Small intestine (tissue), 7 donors: ENCODE results near the gene TEAD1. TPM values are rescaled to one million over a fixed set of nuclear protein-coding genes. Genes with fewer than 3 reads are reported as not detected.

Experiments used
- DNase-seq, 2 donors: peaks; one replicate each; pipeline versions ENCODE4 v3.0.0 to v3.0.0-alpha.2; 2013
- FAIRE-seq: peaks from 2 replicates; lab custom pipeline; 2012; peaks lifted over from hg19 to GRCh38; lab: Jason Lieb, UNC
- H3K27ac ChIP-seq, 3 donors: one replicate each; pipeline ENCODE4 v1.5.1; 2013; ENCODE audit warnings: low read length in 2 of 3, mild to moderate bottlenecking in 2 of 3, control low read depth in 1 of 3, inconsistent platforms in 1 of 3, low read depth in 1 of 3, moderate library complexity in 1 of 3
- H3K27me3 ChIP-seq, 3 donors: one replicate each; pipeline ENCODE4 v1.6.1; 2013; ENCODE audit warnings: low read length in 3 of 3, inconsistent platforms in 1 of 3; ENCODE audit not compliant: control insufficient read depth in 3 of 3, insufficient read depth in 3 of 3
- H3K36me3 ChIP-seq, 3 donors: one replicate each; pipeline ENCODE4 v1.6.1; 2013; ENCODE audit warnings: low read length in 3 of 3, inconsistent platforms in 1 of 3, low read depth in 1 of 3, mild to moderate bottlenecking in 1 of 3, moderate library complexity in 1 of 3; ENCODE audit not compliant: control insufficient read depth in 3 of 3, insufficient read depth in 2 of 3
- H3K4me1 ChIP-seq, 3 donors: one replicate each; pipeline ENCODE4 v1.6.1; 2013; ENCODE audit warnings: low read length in 2 of 3, inconsistent platforms in 1 of 3, low read depth in 1 of 3, mild to moderate bottlenecking in 1 of 3, moderate library complexity in 1 of 3; ENCODE audit not compliant: control insufficient read depth in 3 of 3, insufficient read depth in 2 of 3
- H3K4me3 ChIP-seq, 3 donors: one replicate each; pipeline ENCODE4 v1.5.1; 2013; ENCODE audit warnings: low read length in 3 of 3, control low read depth in 1 of 3, inconsistent platforms in 1 of 3, low read depth in 1 of 3, mild to moderate bottlenecking in 1 of 3, moderate library complexity in 1 of 3
- H3K9me3 ChIP-seq, 2 donors: one replicate each; pipeline ENCODE4 v1.6.1; 2013; ENCODE audit warnings: low read depth in 1 of 2, low read length in 1 of 2; ENCODE audit not compliant: control insufficient read depth in 2 of 2, insufficient read depth in 1 of 2
- WGBS, 3 donors: extraction: QIAGEN DNeasy Blood & Tissue Kit; methylation state at CpG; one replicate each; pipeline ENCODE4 v1.1.7; 2013; 5-methylcytosine and 5-hydroxymethylcytosine counted together
- polyA plus RNA-seq, 4 donors: library from polyadenylated mRNA; stranded (reverse) in 3 of 4; unstranded in 1 of 4; fragments of 200-250 nt in 3 of 4; fragments of 120-200 nt in 1 of 4; gene quantifications; one replicate each; pipeline versions ENCODE4 v1.2.1 to v1.2.3, GENCODE V29; 2013
- donor health status: healthy with polysubstance abuse.
- donor health status: control.
- donor health status: control.
- donor health status: Bipolar disorder and iron deficiency.
- donor health status: healthy.

The TEAD1 gene
- polyA plus RNA-seq, 4 donors, result 3.2 to 29.3 (median 7.6) TPM

DNA sequence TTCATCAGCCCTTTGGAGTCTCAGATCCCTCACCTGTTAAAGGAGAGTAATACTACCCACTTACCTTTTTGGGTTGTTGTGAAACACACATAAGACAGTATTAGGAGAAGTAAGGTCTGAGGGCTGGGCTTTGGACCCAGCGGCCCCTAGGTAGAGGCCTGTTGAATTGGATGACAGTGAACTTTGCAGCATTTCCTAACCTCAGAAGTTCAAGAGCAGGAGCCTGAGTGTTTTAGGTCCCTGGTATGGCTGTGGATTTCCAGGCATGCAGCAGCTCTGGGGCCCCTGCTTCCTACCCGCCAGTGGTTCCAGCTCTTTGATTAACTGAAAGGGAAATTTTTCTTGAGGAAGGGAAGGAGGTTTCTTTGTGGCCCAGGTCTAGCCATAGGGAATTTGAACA lies 58.9 kb downstream of the TEAD1 start:
- Histone ChIP-seq H3K27ac (no peak overlapping the region), H3K9me3 (no peaks in the 10 kb centered on the region), H3K27me3 (no peaks in the 10 kb centered on the region), H3K4me3 (no peak overlapping the region), H3K4me1 (peaks cover 0 to 5% (median 0%) of the 10 kb centered on the region in 3 donors), H3K36me3 (peaks cover 0 to 3% (median 0%) of the 10 kb centered on the region in 3 donors)
- FAIRE-seq, result no peak
- 94 to 100% (median 95%) methylated on average over 2 of the region's 2 CpGs for WGBS, 3 donors
- no peak for DNase-seq

GRCh38 chr11:12734625-12735024 lies 60.4 kb downstream of the TEAD1 start:
- no peaks in the 10 kb centered on the region for H3K9me3 ChIP-seq
- no peak overlapping the region for H3K4me3 ChIP-seq
- no peaks in the 10 kb centered on the region for H3K27me3 ChIP-seq
- peaks cover 0 to 5% (median 0%) of the 10 kb centered on the region in 3 donors for H3K4me1 ChIP-seq
- H3K27ac ChIP-seq, result no peak overlapping the region
- 94 to 96% (median 96%) methylated on average over 4 of the region's 4 CpGs for WGBS, 3 donors
- peaks cover 0 to 3% (median 0%) of the 10 kb centered on the region in 3 donors for H3K36me3 ChIP-seq
- DNase-seq, result no peak
- FAIRE-seq, result no peak

DNA sequence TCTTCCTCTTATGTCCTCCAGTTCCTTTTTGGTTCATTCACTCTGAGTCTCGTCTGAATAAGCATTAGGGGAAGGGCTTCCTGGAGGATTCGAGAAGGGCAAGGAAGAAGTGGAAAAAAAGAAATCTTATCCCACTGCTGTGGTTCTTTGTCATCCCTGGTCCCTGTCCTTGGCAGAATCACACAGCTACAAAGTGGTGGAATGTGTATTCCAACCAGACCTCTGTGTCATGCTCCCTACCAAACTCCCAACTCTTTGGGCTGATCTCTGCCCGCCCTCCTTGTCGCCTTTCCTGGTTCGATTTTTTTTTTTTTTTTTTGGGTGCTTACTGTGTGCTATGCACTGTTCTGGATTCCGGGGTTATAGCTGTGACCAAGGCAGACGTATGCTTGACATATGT lies 61.0 kb downstream of the TEAD1 start:
- Histone ChIP-seq H3K9me3 (no peaks in the 10 kb centered on the region), H3K4me1 (peaks cover 0 to 5% (median 0%) of the 10 kb centered on the region in 3 donors), H3K4me3 (no peak overlapping the region), H3K36me3 (peaks cover 0 to 3% (median 0%) of the 10 kb centered on the region in 3 donors), H3K27ac (no peak overlapping the region), H3K27me3 (no peaks in the 10 kb centered on the region)
- FAIRE-seq (no peak), DNase-seq (no peak)
- WGBS, 3 donors, result 83 to 86% (median 85%) methylated on average over 7 of the region's 7 CpGs

GRCh38 chr11:12737024-12737423 lies 62.8 kb downstream of the TEAD1 start:
- 66 to 78% (median 77%) methylated on average over 2 of the region's 2 CpGs for WGBS, 3 donors
- FAIRE-seq (no peak), DNase-seq (no peak)
- Histone ChIP-seq H3K27me3 (no peaks in the 10 kb centered on the region), H3K27ac (no peak overlapping the region), H3K36me3 (peaks cover 0 to 3% (median 0%) of the 10 kb centered on the region in 3 donors), H3K4me3 (no peak overlapping the region), H3K9me3 (no peaks in the 10 kb centered on the region), H3K4me1 (peaks cover 0 to 5% (median 0%) of the 10 kb centered on the region in 3 donors)

DNA sequence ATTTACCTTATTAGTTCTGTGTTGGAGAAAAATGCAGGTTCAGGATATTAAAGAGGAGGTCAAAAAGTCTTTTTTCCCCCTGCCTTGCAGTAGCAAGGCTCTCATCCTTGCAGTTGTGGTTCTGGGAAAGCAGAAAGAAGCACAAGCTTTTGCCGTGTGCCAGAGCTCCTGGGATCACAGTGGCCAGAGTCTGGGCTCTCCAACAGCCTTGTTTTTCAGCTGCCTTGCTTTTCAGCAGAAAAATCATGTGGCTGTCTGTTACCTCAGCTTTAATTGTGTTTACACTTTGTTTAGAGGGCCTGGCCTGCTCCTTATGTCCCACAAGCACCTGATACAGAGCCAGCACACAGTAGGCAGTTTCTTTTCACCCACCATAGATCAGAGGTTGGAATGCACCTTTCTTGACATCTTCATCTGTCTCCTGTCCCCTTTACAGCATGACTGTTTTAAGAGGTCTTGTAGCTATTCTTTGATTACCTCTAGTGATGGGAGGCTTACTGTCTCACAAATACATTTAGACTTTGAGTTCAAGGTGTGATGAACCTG lies 67.5 kb downstream of the TEAD1 start:
- H3K9me3 ChIP-seq, result no peaks in the 10 kb centered on the region
- H3K4me3 ChIP-seq, result no peak overlapping the region
- no peak overlapping the region for H3K27ac ChIP-seq
- DNase-seq (no peak), FAIRE-seq (no peak)
- 63 to 69% (median 65%) methylated on average over 1 of the region's 1 CpG for WGBS, 3 donors
- no peaks in the 10 kb centered on the region for H3K27me3 ChIP-seq
- H3K4me1 ChIP-seq, result peaks cover 0 to 6% (median 0%) of the 10 kb centered on the region in 3 donors
- H3K36me3 ChIP-seq, result no peaks in the 10 kb centered on the region

DNA sequence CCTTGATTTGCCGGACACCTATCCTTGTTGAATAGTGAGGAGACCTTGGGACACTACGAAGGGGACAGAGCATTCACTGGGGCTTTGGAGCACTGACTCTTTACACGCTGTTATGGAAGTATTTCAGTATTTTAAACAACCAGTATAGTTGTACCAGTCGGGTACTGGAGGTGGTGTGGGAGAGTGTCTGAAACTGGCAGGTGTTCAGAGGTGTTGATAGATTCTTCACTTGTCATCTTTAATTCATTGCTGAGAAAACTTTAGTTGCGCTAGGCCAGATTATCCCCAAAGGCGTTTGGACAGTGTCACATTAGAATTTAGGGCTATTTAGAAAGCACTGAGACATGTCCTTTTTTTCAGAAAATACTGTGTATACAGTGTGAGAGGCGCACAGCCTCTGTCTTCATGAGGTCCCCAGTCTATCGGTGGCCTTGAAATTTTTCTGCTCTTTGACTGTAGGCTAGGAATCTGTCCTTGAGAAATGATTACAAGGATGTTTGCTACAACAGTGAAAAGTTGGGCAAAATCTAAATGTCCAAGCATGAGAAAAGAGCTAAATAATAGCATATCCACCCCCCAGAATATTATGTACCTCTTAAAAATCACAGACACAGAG lies 69.7 kb downstream of the TEAD1 start:
- Histone ChIP-seq H3K36me3 (no peaks in the 10 kb centered on the region), H3K4me1 (peaks cover 0 to 8% (median 0%) of the 10 kb centered on the region in 3 donors), H3K27ac (no peak overlapping the region), H3K27me3 (no peaks in the 10 kb centered on the region), H3K4me3 (no peak overlapping the region), H3K9me3 (no peaks in the 10 kb centered on the region)
- WGBS, 3 donors, result 79 to 88% (median 85%) methylated on average over 8 of the region's 8 CpGs
- DNase-seq (no peak), FAIRE-seq (no peak)

- DNase-seq, result no peak
- no peak overlapping the region for H3K27ac ChIP-seq
- no peaks in the 10 kb centered on the region for H3K36me3 ChIP-seq
- H3K4me3 ChIP-seq, result no peak overlapping the region
- peaks cover 0 to 8% (median 0%) of the 10 kb centered on the region in 3 donors for H3K4me1 ChIP-seq
- no peaks in the 10 kb centered on the region for H3K9me3 ChIP-seq
- H3K27me3 ChIP-seq, result no peaks in the 10 kb centered on the region
- WGBS, 3 donors, result 80 to 85% (median 81%) methylated on average over 10 of the region's 10 CpGs
- no peak for FAIRE-seq
Measured at GRCh38 chr11:12744826-12745502, 70.7 kb downstream of the TEAD1 start.

- no peak overlapping the region for H3K27ac ChIP-seq
Measured at GRCh38 chr11:12745787-12746186, 71.6 kb downstream of the TEAD1 start.

More at GRCh38 chr11:12745787-12746186, 71.6 kb downstream of the TEAD1 start:
- FAIRE-seq (no peak), DNase-seq (no peak)
- H3K4me1 ChIP-seq, result peaks cover 0 to 8% (median 0%) of the 10 kb centered on the region in 3 donors
- no peaks in the 10 kb centered on the region for H3K36me3 ChIP-seq
- H3K9me3 ChIP-seq, result no peaks in the 10 kb centered on the region
- no peaks in the 10 kb centered on the region for H3K27me3 ChIP-seq
- H3K4me3 ChIP-seq, result no peak overlapping the region
- 56 to 78% (median 66%) methylated on average over 3 of the region's 3 CpGs for WGBS, 3 donors
